GM13977 (cell line): Measurements from ENCODE around the gene FERMT3.

ENCODE experiments used
- DNase-seq: peaks from one replicate; pipeline ENCODE4 v3.0.0; 2012; ENCODE audit warnings: low spot score
- in situ Hi-C: fragments of 300-500 bp; cut with MboI; formaldehyde crosslinking; loops from one replicate; pipeline ENCODE4 v1.12.0; 2022; ENCODE audit warnings: low sequenced_read_pairs, low pct_unique_long_range_greater_than_20kb, mixed read lengths, inconsistent platforms; ENCODE audit not compliant: unreplicated experiment
- TF ChIP-seq, protein P1 (sequence below): IDR thresholded peaks from 2 replicates; pipeline ENCODE4 v1.5.1; 2012; ENCODE audit warnings: mild to moderate bottlenecking, control low read depth; ENCODE audit not compliant: insufficient read depth; ENCODE audit errors: extremely low read depth, missing control alignments

FERMT3 gene

DNA sequence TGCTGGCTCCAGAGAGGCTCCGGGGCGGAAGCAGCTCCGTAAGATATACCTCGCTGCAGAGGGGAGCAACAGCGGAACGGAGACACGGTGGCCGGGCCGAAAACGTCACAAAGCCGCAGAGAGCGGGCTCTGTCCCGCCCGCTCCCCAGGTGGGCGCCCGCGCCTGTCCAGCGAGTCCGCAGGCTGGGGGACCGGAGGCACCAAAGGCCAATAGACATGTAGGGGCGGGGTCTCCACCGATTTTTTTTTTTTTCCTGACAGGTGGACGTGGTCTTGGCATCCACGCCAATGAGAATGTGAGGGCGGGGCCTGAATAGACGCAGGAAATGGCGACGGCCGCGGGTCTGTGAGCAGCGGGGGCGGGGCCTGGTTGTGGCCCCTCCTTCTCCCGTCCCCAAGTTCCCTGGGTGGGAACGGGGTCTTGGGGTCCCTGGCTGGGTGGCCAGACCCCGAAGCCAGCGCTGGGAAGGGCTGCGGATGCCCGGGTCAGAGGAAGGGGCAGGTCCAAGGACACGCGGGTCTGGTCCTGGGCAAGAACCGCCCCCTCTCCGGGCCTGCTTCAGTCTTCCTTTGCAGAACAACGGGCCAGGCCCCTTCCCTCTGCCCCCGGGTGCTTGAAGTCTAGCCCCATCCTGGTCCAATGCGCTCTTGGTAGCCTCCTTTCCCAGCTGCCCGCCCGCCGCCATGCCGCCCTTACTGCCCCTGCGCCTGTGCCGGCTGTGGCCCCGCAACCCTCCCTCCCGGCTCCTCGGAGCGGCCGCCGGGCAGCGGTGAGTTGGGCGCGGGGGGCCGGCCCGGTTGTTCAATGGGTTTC, 23.9 kb downstream of the FERMT3 start, which contains the start of gene DNAJC4:
Gene DNAJC4, plus strand, starts transcription at position 378 of the 814 bp plus-strand sequence. Its CDS starts 307 bp downstream, at position 685.
- TF ChIP-seq, protein P1, sequence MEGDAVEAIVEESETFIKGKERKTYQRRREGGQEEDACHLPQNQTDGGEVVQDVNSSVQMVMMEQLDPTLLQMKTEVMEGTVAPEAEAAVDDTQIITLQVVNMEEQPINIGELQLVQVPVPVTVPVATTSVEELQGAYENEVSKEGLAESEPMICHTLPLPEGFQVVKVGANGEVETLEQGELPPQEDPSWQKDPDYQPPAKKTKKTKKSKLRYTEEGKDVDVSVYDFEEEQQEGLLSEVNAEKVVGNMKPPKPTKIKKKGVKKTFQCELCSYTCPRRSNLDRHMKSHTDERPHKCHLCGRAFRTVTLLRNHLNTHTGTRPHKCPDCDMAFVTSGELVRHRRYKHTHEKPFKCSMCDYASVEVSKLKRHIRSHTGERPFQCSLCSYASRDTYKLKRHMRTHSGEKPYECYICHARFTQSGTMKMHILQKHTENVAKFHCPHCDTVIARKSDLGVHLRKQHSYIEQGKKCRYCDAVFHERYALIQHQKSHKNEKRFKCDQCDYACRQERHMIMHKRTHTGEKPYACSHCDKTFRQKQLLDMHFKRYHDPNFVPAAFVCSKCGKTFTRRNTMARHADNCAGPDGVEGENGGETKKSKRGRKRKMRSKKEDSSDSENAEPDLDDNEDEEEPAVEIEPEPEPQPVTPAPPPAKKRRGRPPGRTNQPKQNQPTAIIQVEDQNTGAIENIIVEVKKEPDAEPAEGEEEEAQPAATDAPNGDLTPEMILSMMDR, result no peak
- DNase-seq, result peak; percentile 93

DNA sequence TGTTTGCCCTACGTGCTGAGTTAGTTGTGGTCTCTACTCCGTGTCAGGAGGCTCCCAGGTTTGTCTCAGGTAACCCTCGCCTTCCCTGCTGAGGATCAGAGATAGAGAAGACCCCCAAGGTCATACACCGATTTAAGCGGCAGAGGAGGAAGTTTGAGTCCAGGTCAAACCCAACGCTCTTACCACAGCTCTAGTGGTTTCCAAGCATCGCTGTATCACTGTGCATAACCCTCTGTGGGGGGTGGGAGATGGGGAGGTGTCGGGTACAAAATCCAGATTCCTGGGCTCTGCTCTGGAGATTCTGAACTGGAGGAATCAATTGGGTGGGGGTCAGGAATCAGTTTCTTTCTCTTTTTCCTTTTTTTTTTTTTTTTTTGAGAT, 24.5 kb downstream of the FERMT3 start:
- DNase-seq, result no peak
- TF ChIP-seq, protein P1, result no peak
- in situ Hi-C loops, result no loop called here

More for the DNA sequence above, 23.9 kb downstream of the FERMT3 start, which contains the start of gene DNAJC4:
- in situ Hi-C loops, result no loop called here

DNA sequence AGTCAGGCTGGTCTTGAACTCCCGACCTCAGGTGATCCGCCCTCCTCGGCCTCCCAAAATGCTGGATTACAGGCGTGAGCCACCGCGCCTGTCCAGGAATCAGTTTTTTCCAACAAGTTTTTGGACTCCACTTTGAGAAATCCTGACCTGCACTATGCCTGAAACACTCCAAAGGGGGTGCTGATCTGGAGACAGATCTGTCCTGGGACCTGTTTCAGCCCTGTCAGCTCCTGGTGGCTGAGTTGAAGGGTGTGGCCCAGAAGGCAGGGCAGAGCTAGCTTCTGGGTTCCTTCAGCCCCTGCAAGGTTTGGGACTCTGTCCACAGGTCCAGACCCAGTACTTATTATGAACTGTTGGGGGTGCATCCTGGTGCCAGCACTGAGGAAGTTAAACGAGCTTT, 25.0 kb downstream of the FERMT3 start:
- in situ Hi-C loops, result no loop called here
- DNase-seq, result no peak
- TF ChIP-seq, protein P1, result no peak

DNA sequence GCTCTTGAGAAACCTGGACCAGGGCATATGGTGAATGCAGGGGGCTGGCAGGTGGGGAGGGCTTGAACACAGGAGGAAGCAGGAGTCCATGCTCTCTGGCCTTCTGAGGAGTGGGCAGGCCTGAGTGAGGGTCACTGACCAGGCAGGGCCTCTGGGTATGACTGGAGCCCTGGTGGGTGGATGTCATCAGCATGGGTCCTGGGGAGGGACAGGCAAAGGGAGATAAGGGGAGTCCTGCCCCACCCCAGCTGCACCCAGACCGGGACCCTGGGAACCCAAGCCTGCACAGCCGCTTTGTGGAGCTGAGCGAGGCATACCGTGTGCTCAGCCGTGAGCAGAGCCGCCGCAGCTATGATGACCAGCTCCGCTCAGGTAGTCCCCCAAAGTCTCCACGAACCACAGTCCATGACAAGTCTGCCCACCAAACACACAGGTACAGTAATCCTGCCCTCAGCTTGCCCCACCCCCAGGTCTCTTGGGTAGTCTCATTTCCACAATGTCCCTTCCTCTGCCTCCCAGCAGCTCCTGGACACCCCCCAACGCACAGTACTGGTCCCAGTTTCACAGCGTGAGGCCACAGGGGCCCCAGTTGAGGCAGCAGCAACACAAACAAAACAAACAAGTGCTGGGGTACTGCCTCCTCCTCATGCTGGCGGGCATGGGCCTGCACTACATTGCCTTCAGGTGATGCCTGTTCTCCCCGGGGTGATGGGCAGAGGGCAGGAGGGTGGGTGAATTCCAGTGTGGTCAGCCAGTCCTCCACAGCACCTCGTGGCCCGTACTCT, 25.9 kb downstream of the FERMT3 start:
- in situ Hi-C loops, result no loop called here
- DNase-seq, result no peak
- TF ChIP-seq, protein P1, result no peak

- in situ Hi-C loops, result no loop called here
- TF ChIP-seq, protein P1, result no peak
- DNase-seq, result no peak
These were observed 26.4 kb downstream of the FERMT3 start for GRCh38 chr11:64232967-64233315.

- peak; percentile 90 for DNase-seq
- in situ Hi-C loops, result no loop called here
- TF ChIP-seq, protein P1, result no peak
These were observed 27.5 kb downstream of the FERMT3 start, which contains the start of gene VEGFB for GRCh38 chr11:64233913-64234586. VEGFB (plus strand) TSS chr11:64234584; CDS start chr11:64234834, 250 bp downstream.
